A549 treated with AZD2906 at 1 μM for 4 hours (cell line): ENCODE results near the gene NDUFAF3. TPM values are rescaled to one million over a fixed set of nuclear protein-coding genes. Genes with fewer than 3 reads are reported as not detected.

ENCODE experiments used
- total RNA-seq: library from RNA; stranded (reverse); fragments of 200-300 nt; extraction: Qiagen RNA extraction; gene quantifications from 5 replicates; pipeline ENCODE4 v1.2.3, GENCODE V29; 2022

Gene NDUFAF3
- total RNA-seq, result 56.6 to 92.9 TPM (median 89.5 TPM) in 5 replicates

DNA sequence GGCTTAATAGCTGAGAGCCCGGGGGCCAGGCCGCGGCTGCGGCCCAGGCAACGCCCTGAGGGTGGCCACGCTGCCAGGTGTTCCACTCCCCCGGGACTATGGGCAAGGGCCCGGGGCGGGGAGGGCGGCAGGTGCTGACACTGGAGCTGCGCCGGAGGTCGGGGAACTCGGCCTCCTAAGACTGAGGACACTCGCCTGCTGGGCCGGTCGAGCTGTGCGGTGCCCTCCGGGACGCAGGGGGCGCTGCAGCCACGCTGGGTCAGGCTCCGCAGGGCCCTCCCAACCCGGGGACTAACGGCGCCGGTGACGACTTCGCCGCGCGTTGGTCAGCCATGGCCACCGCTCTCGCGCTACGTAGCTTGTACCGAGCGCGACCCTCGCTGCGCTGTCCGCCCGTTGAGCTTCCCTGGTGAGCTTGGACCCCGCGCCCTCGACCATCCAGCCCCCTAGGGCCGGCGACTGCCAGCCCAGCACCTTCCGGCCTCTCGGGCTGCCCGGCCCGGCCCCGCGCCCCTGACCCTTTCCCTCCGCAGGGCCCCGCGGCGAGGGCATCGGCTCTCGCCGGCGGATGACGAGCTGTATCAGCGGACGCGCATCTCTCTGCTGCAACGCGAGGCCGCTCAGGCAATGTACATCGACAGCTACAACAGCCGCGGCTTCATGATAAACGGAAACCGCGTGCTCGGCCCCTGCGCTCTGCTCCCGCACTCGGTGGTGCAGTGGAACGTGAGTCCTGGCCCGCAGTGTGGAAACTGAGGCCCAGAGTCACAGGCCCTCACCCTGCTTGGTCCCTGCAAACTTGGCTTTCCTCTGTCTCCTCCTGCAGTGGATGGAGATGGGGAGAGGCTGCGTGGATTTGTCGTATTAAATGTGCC is at the start of gene NDUFAF3:
TSS of gene NDUFAF3 (plus strand) at position 309 of the 875 bp plus-strand sequence. CDS start at position 333, 24 bp downstream.

DNA sequence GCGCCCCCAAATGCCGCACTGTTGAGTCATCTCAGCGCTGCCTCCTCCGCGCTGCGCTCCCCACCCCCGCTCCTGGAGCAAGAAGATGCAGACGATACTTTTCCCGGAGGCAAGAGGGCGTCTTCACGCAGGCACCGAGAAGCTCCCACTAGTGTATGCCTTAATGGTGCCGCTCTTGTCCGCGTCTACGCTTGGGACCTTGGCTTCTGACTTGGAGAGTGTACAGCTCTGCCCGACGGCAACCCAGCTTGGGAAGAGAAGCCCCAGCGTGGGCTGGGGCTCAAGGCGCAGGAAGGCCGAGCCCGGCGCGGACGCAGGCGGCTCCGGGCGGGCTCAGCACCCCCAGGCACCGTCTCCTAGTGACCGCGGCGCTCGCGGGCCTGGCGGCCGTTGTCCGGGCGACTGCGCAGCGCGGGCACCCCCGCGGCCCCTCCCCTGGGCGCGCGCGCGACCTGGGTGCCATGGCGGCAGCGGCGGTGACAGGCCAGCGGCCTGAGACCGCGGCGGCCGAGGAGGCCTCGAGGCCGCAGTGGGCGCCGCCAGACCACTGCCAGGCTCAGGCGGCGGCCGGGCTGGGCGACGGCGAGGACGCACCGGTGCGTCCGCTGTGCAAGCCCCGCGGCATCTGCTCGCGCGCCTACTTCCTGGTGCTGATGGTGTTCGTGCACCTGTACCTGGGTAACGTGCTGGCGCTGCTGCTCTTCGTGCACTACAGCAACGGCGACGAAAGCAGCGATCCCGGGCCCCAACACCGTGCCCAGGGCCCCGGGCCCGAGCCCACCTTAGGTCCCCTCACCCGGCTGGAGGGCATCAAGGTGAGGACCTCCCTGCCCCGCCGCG is 31.9 kb upstream of the NDUFAF3 start, which contains the start of gene P4HTM:
TSS of gene P4HTM (plus strand) at position 446 of the 840 bp plus-strand sequence. CDS start at position 462, 16 bp downstream.

DNA sequence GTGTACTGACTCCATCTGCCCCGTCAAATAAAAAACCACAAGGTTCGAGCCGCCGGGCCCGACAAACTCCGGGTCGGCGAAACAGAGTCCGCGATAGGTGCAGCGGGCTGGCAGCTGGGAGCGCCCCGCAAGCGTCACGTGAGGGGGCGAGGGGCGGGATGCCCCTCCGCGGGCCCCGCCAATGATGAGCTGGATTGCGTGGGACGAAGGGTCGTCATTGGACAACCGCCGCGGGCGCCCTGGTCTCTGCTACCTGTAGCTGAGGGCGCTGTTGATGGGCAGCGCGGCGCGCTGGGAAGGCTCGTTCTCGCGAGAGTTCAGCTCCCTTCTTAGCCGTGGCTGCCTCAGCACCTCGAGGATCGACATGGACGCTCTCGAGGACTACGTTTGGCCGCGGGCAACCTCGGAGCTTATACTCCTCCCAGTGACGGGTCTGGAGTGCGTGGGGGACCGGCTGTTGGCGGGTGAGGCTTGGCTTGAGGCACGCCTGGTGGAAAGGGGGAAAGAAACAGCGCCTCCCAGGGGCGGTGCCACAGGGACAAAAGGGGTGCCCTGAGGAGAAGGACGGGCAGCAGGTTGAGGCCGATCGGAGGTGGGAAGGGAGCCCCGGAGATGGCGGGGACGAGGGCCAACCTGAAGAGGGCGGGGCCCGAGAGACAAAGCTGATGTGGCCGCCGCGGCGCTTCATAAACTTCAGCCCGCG is 14.7 kb upstream of the NDUFAF3 start, which contains the start of gene WDR6:
TSS of gene WDR6 (plus strand) at position 324 of the 703 bp plus-strand sequence. CDS start at position 365, 41 bp downstream.

DNA sequence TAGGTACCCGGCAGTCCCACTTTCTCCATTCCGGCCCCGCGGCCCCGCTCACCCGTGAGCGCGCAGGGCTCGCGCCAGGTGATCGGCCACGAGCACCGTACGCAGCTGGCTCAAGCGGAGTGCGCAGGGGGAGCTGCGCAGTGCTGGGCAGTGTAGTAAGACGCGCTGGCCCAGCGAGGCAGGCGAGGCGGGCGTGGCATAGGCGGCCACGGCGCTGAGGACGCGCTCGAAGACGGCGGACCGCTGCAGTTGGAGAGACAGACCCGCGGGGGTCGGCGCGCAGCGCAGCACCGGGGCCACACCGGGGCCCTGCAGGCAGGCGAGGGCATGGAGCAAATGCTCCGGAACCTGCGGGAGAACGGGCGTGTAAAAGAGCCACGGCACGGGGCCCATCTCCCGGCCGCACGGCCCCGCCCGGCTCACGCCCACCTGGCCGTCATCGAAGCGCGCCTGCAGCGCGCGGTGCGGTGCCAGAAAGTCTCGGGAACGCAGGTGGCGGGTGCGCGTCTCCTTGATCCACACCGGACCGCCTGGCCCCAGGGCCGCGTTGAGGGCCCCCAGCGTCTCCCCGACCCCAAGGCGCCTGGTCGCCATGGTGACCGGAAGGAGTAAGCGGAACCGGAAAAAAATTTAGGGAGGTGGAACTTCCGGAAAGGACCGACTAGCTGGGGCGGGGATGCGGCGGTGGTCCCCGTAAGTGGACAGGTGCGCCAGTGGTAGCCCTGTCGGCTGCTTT is 3.8 kb upstream of the NDUFAF3 start, which contains the start of gene DALRD3:
TSS of gene DALRD3 (minus strand) at position 610 of the 736 bp plus-strand sequence. CDS start at position 594, 16 bp downstream.

DNA sequence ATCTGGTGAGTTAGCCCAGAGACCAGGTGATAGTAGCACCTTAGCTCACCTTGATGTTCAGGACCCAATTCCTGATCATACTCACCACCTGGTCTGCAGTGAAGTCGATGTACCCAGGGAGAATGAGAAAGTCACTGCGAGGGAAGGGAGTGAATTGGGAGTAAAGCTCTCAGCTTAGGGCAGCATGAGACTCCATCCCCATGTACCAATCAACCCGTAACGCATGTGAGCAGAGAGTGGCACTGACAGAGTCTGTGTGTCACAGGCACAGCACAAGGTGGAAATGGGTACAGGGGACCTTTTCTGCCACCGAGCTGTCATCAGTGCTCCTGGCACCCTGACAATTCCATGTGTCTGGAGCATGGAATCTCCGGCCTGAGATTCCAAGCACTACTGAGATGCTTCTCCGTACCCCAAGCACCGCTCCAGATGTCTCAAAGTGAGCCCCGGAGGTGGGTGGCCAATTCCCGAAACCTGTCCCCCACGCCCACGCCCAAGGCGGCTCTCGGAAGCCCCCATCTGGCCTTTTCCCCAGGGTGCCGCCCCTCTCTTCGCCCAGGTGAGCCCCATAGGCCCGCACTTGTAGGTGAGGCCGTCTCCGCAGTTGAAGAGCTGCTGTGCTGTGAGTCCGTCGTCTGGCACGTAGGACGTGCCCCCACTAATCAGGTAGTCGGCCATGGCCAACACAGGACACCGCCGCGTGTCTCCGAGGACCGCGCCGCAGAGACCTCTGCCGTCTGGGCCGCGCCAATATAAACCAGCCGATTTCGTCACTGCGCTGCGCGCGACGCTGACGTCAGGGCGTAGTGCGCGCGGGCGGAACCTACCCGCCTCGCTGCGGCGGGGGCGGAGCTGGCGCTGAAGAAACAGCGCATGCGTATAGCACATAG is 7.0 kb downstream of the NDUFAF3 start, which contains the start of gene IMPDH2:
TSS of gene IMPDH2 (minus strand) at position 726 of the 890 bp plus-strand sequence. CDS start at position 678, 48 bp downstream.

Other genes with a start within 250 kb of the NDUFAF3 start
- 15.5 to 20.2 TPM (median 18.7 TPM) in 5 replicates for gene PRKAR2A, start 174.2 kb upstream of the NDUFAF3 start, total RNA-seq
- 10.3 to 11.5 TPM (median 10.7 TPM) in 5 replicates for gene SLC25A20, start 123.2 kb upstream of the NDUFAF3 start, total RNA-seq
- gene ARIH2, start 103.3 kb upstream of the NDUFAF3 start, total RNA-seq, result 48.2 to 62.9 TPM (median 55.2 TPM) in 5 replicates
- gene P4HTM, start 31.9 kb upstream of the NDUFAF3 start, total RNA-seq, result 12.4 to 18.2 TPM (median 16.8 TPM) in 5 replicates
- 64.9 to 77.1 TPM (median 68.2 TPM) in 5 replicates for gene WDR6, start 14.7 kb upstream of the NDUFAF3 start, total RNA-seq
- 17.7 to 26.6 TPM (median 24.7 TPM) in 5 replicates for gene DALRD3, start 3.5 kb upstream of the NDUFAF3 start, total RNA-seq
- 147 to 171 TPM (median 156 TPM) in 5 replicates for gene IMPDH2, start 7.3 kb downstream of the NDUFAF3 start, total RNA-seq
- 32.4 to 39.5 TPM (median 37.2 TPM) in 5 replicates for gene QRICH1, start 72.0 kb downstream of the NDUFAF3 start, total RNA-seq
- 123 to 154 TPM (median 143 TPM) in 5 replicates for gene QARS1, start 82.6 kb downstream of the NDUFAF3 start, total RNA-seq
- 17.5 to 23.3 TPM (median 20.5 TPM) in 5 replicates for gene USP19, start 98.7 kb downstream of the NDUFAF3 start, total RNA-seq
- gene LAMB2, start 110.9 kb downstream of the NDUFAF3 start, total RNA-seq, result 83.5 to 112 TPM (median 105 TPM) in 5 replicates
- gene CCDC71, start 144.2 kb downstream of the NDUFAF3 start, total RNA-seq, result 12.1 to 16.0 TPM (median 14.4 TPM) in 5 replicates
- gene KLHDC8B, start 149.5 kb downstream of the NDUFAF3 start, total RNA-seq, result 3.6 to 5.8 TPM (median 4.7 TPM) in 5 replicates